H9 (cell line): ENCODE data around the gene COA4. TPM values are rescaled to one million over a fixed set of nuclear protein-coding genes. Genes with fewer than 3 reads are reported as not detected.

Source experiments
- DNase-seq: peaks from one replicate; pipeline ENCODE4 v3.0.0-alpha.2; 2017
- H2AFZ ChIP-seq: one replicate; pipeline ENCODE4 v1.6.1; 2013; ENCODE audit warnings: mild to moderate bottlenecking, low read length, control low read depth, moderate library complexity
- H2AK5ac ChIP-seq: 2 replicates; pipeline ENCODE4 v1.6.1; 2013; ENCODE audit warnings: low read length, control low read depth, mixed read lengths; ENCODE audit not compliant: insufficient read length
- H2BK120ac ChIP-seq: one replicate; pipeline ENCODE4 v1.6.1; 2013; ENCODE audit warnings: low read depth, mild to moderate bottlenecking, low read length, control low read depth, inconsistent platforms; ENCODE audit not compliant: poor library complexity, severe bottlenecking
- H2BK12ac ChIP-seq: 2 replicates; pipeline ENCODE4 v1.6.1; 2013; ENCODE audit warnings: low read length, control low read depth, mixed read lengths, low read depth; ENCODE audit not compliant: insufficient read length
- H2BK15ac ChIP-seq: 2 replicates; pipeline ENCODE4 v1.6.1; 2013; ENCODE audit warnings: low read depth, low read length, control low read depth
- H2BK20ac ChIP-seq: one replicate; pipeline ENCODE4 v1.6.1; 2013; ENCODE audit warnings: low read depth, mild to moderate bottlenecking, low read length, control low read depth, inconsistent platforms; ENCODE audit not compliant: poor library complexity, severe bottlenecking
- H2BK5ac ChIP-seq: 2 replicates; pipeline ENCODE4 v1.6.1; 2013; ENCODE audit warnings: low read length, control low read depth, mixed read lengths; ENCODE audit not compliant: insufficient read length
- H3K14ac ChIP-seq: 2 replicates; pipeline ENCODE4 v1.6.1; 2013; ENCODE audit warnings: low read length, control low read depth; ENCODE audit not compliant: insufficient read depth
- H3K18ac ChIP-seq: 2 replicates; pipeline ENCODE4 v1.6.1; 2013; ENCODE audit warnings: low read depth, mild to moderate bottlenecking, mixed read lengths, low read length, control low read depth; ENCODE audit not compliant: insufficient read length
- H3K23ac ChIP-seq: 2 replicates; pipeline ENCODE4 v1.6.1; 2013; ENCODE audit warnings: low read length, control low read depth, mixed read lengths, low read depth; ENCODE audit not compliant: insufficient read length
- H3K23me2 ChIP-seq: 2 replicates; pipeline ENCODE4 v1.6.1; 2013; ENCODE audit warnings: low read depth, mild to moderate bottlenecking, mixed read lengths, low read length, control low read depth; ENCODE audit not compliant: insufficient read length, poor library complexity, severe bottlenecking
- H3K27ac ChIP-seq: 2 replicates; pipeline ENCODE4 v1.5.1; 2013; ENCODE audit warnings: low read length, control low read depth, mixed read lengths, low read depth; ENCODE audit not compliant: insufficient read length
- H3K27me3 ChIP-seq: 2 replicates; pipeline ENCODE4 v1.6.1; 2013; ENCODE audit warnings: low read length, control low read depth, inconsistent platforms; ENCODE audit not compliant: insufficient read depth
- H3K4ac ChIP-seq: 2 replicates; pipeline ENCODE4 v1.6.1; 2013; ENCODE audit warnings: low read depth, mild to moderate bottlenecking, control low read depth, inconsistent platforms, low read length, moderate library complexity
- H3K4me1 ChIP-seq: 2 replicates; pipeline ENCODE4 v1.6.1; 2013; ENCODE audit warnings: low read length, control low read depth, inconsistent platforms; ENCODE audit not compliant: insufficient read depth
- H3K4me2 ChIP-seq: 2 replicates; pipeline ENCODE4 v1.6.1; 2013; ENCODE audit warnings: low read length, control low read depth, mixed read lengths; ENCODE audit not compliant: insufficient read length, insufficient read depth
- H3K56ac ChIP-seq: 2 replicates; pipeline ENCODE4 v1.6.1; 2013; ENCODE audit warnings: low read depth, mild to moderate bottlenecking, mixed read lengths, low read length, control low read depth; ENCODE audit not compliant: insufficient read length
- H3K79me1 ChIP-seq: 2 replicates; pipeline ENCODE4 v1.6.1; 2013; ENCODE audit warnings: low read depth, mild to moderate bottlenecking, moderate library complexity, low read length, control low read depth, inconsistent platforms; ENCODE audit not compliant: insufficient read depth, poor library complexity, severe bottlenecking
- H3K79me2 ChIP-seq: 2 replicates; pipeline ENCODE4 v1.6.1; 2013; ENCODE audit warnings: low read length, control low read depth, inconsistent platforms; ENCODE audit not compliant: insufficient read depth
- H3K9ac ChIP-seq: 2 replicates; pipeline ENCODE4 v1.6.1; 2013; ENCODE audit warnings: low read length, control low read depth, mixed read lengths; ENCODE audit not compliant: insufficient read length; ENCODE audit errors: extremely low read depth
- H3K9me3 ChIP-seq: one replicate; pipeline ENCODE4 v1.6.1; 2013; ENCODE audit warnings: low read depth, low read length, inconsistent platforms; ENCODE audit not compliant: control insufficient read depth
- H3T11ph ChIP-seq: one replicate; pipeline ENCODE4 v1.6.1; 2013; ENCODE audit warnings: mild to moderate bottlenecking, low read length, control low read depth, inconsistent platforms
- H4K20me1 ChIP-seq: one replicate; pipeline ENCODE4 v1.6.1; 2013; ENCODE audit not compliant: control insufficient read depth, insufficient read length, insufficient read depth
- H4K5ac ChIP-seq: 2 replicates; pipeline ENCODE4 v1.6.1; 2013; ENCODE audit warnings: low read depth, mild to moderate bottlenecking, mixed read lengths, low read length, control low read depth; ENCODE audit not compliant: insufficient read length
- H4K8ac ChIP-seq: replicated peaks from 2 replicates; pipeline ENCODE4 v1.6.1; 2013; ENCODE audit warnings: low read length, control low read depth, mixed read lengths, low read depth; ENCODE audit not compliant: insufficient read length
- H4K91ac ChIP-seq: 2 replicates; pipeline ENCODE4 v1.6.1; 2013; ENCODE audit warnings: low read depth, mild to moderate bottlenecking, moderate library complexity, mixed read lengths, low read length, control low read depth; ENCODE audit not compliant: insufficient read length
- H3K27ac Mint-ChIP-seq, 3 experiments: 2 replicates in 2 of 3; 3 replicates in 1 of 3; pipeline ENCODE4 v1.8.0; 2020 to 2021; ENCODE audit warnings: mixed read lengths in 3 of 3, mild to moderate bottlenecking in 1 of 3, moderate library complexity in 1 of 3
- H3K27me3 Mint-ChIP-seq: 2 replicates; pipeline ENCODE4 v1.8.0; 2021; ENCODE audit warnings: low read depth, mild to moderate bottlenecking, moderate library complexity, mixed read lengths
- H3K36me3 Mint-ChIP-seq, 3 experiments: 2 replicates in 2 of 3; 3 replicates in 1 of 3; pipeline ENCODE4 v1.8.0; 2020 to 2021; ENCODE audit warnings: low read depth in 3 of 3, mixed read lengths in 3 of 3; ENCODE audit not compliant: insufficient read depth in 1 of 3
- H3K4me1 Mint-ChIP-seq, 2 experiments: 2 replicates each; pipeline ENCODE4 v1.8.0; 2020; ENCODE audit warnings: mixed read lengths in 2 of 2
- H3K4me3 Mint-ChIP-seq, 2 experiments: 2 replicates in 1 of 2; 3 replicates in 1 of 2; pipeline ENCODE4 v1.8.0; 2020 to 2021; ENCODE audit warnings: mild to moderate bottlenecking in 2 of 2, mixed read lengths in 2 of 2, moderate library complexity in 1 of 2
- H3K9me3 Mint-ChIP-seq, 2 experiments: 2 replicates in 1 of 2; 3 replicates in 1 of 2; pipeline ENCODE4 v1.8.0; 2020; ENCODE audit warnings: mild to moderate bottlenecking in 2 of 2, mixed read lengths in 2 of 2, moderate library complexity in 1 of 2
- WGBS: extraction: QIAGEN DNeasy Blood & Tissue Kit; methylation state at CpG from one replicate; pipeline ENCODE4 v1.1.7; 2013; ENCODE audit warnings: missing lambda C conversion rate, low lambda C conversion rate, mixed read lengths; ENCODE audit not compliant: insufficient read length; ENCODE audit errors: extremely low coverage; 5-methylcytosine and 5-hydroxymethylcytosine counted together
- total RNA-seq: library from RNA; stranded (reverse); gene quantifications from 2 replicates; pipeline ENCODE4 v1.2.1, GENCODE V29; 2021
- TF ChIP-seq, protein P1 (sequence below): fragments of 200-600 bp; sonication (generic); conservative IDR thresholded peaks from 3 replicates; pipeline ENCODE4 v1.8.0; 2021; ENCODE audit warnings: antibody characterized with exemption, mild to moderate bottlenecking

The COA4 gene
- total RNA-seq, 1 experiment from 2014 or later: 116 TPM

DNA sequence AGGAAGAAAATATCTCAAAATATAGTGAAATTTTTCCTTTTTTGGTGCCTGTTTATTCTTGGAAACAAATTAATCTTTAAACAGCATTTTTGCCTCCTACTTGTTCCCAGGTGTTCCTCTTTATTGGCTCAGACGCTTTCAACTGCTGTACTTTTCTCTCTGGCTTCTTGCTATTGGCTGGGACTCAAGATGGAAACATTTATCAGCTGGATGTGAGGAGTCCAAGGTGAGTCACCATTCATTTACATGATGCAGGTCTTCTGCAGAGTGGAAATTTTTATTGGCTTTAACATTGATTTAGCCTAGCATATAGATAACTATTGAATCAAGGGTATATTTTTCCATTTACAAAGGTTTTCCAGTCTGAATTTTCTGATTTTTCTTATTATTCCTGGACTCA is 39.8 kb upstream of the COA4 start:
- no peak overlapping the region for H2BK120ac ChIP-seq
- peaks cover 9 to 49% (median 35%) of the 10 kb centered on the region in 3 experiments; a peak in 6 of 7 replicates for H3K36me3 Mint-ChIP-seq
- no CpG with 5 or more reads among the region's 1 CpG for WGBS

More for the DNA sequence above, 39.8 kb upstream of the COA4 start:
- no peak overlapping the region for H2BK12ac ChIP-seq
- Mint-ChIP-seq H3K4me1 (no peaks in the 10 kb centered on the region), H3K9me3 (no peaks in the 10 kb centered on the region), H3K27me3 (no peaks in the 10 kb centered on the region), H3K27ac (no peak overlapping the region; a peak in 1 of 7 replicates), H3K4me3 (no peak overlapping the region)
- no peaks in the 10 kb centered on the region for H3K4me1 ChIP-seq
- no peaks in the 10 kb centered on the region for H3K79me1 ChIP-seq
- no peak overlapping the region for H3K27ac ChIP-seq
- H4K20me1 ChIP-seq: no peaks in the 10 kb centered on the region
- no peak overlapping the region for H4K5ac ChIP-seq
- no peak overlapping the region for H3K14ac ChIP-seq
- no peak overlapping the region for H2AK5ac ChIP-seq
- H3K4me2 ChIP-seq: no peak overlapping the region
- no peak overlapping the region for H2BK5ac ChIP-seq
- H4K8ac ChIP-seq: no peak overlapping the region
- TF ChIP-seq, protein P1, sequence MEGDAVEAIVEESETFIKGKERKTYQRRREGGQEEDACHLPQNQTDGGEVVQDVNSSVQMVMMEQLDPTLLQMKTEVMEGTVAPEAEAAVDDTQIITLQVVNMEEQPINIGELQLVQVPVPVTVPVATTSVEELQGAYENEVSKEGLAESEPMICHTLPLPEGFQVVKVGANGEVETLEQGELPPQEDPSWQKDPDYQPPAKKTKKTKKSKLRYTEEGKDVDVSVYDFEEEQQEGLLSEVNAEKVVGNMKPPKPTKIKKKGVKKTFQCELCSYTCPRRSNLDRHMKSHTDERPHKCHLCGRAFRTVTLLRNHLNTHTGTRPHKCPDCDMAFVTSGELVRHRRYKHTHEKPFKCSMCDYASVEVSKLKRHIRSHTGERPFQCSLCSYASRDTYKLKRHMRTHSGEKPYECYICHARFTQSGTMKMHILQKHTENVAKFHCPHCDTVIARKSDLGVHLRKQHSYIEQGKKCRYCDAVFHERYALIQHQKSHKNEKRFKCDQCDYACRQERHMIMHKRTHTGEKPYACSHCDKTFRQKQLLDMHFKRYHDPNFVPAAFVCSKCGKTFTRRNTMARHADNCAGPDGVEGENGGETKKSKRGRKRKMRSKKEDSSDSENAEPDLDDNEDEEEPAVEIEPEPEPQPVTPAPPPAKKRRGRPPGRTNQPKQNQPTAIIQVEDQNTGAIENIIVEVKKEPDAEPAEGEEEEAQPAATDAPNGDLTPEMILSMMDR: no peak
- no peaks in the 10 kb centered on the region for H3K27me3 ChIP-seq
- no peak overlapping the region for H3T11ph ChIP-seq
- no peak for DNase-seq
- no peak overlapping the region for H3K9ac ChIP-seq
- H3K79me2 ChIP-seq: no peaks in the 10 kb centered on the region
- no peaks in the 10 kb centered on the region for H3K9me3 ChIP-seq
- H3K4ac ChIP-seq: no peak overlapping the region
- H3K56ac ChIP-seq: no peak overlapping the region
- H3K23ac ChIP-seq: no peak overlapping the region
- H2BK20ac ChIP-seq: no peak overlapping the region
- no peak overlapping the region for H3K18ac ChIP-seq
- no peak overlapping the region for H4K91ac ChIP-seq
- H3K23me2 ChIP-seq: no peaks in the 10 kb centered on the region
- no peak overlapping the region for H2BK15ac ChIP-seq
- no peak overlapping the region for H2AFZ ChIP-seq
